ENCODE results near the gene BIN1.

Gene BIN1

DNA sequence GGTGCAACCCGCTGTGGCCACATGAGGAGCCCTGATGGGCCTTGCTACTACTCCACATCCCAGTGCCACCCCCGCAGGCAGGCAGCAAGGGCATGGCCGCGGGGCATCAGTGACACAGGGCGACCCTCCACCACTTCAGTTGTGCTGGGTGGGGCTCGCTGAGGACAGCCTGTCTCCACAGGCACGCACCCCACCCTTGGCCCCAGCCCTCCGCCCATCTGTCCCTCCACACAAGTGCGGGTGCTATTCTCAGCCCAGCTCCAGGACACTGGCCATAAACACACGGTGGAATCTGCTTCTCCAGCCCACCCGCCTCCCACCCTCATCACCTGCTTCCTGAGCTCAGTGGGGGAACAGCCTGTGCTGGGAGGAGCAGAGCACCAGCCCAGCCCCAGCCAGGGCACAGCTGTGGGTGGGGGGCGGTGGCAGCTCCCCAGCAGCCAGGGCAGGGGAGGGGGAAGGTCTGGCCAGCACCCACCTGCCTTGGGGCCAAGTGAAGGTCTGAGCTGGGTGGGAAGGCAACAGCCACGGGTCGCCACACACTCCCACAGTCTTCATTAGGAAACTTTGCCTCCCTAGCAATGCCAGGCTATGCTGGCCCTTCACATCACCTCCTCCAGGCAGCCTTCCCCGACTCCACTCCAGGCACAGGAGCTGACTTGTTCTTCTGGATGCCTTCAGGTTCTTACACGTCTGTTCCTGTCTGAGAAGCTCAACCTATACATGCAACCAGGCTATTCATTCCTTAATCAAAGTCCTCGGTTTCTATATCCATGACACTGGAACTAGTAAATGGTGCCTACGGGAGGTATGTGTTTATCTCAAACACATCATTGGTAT, 16.5 kb downstream of the BIN1 start:
- TF ChIP-seq, protein P1, sequence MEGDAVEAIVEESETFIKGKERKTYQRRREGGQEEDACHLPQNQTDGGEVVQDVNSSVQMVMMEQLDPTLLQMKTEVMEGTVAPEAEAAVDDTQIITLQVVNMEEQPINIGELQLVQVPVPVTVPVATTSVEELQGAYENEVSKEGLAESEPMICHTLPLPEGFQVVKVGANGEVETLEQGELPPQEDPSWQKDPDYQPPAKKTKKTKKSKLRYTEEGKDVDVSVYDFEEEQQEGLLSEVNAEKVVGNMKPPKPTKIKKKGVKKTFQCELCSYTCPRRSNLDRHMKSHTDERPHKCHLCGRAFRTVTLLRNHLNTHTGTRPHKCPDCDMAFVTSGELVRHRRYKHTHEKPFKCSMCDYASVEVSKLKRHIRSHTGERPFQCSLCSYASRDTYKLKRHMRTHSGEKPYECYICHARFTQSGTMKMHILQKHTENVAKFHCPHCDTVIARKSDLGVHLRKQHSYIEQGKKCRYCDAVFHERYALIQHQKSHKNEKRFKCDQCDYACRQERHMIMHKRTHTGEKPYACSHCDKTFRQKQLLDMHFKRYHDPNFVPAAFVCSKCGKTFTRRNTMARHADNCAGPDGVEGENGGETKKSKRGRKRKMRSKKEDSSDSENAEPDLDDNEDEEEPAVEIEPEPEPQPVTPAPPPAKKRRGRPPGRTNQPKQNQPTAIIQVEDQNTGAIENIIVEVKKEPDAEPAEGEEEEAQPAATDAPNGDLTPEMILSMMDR (conservative IDR thresholded peaks at IDR 0.05; ENCODE audit: low read depth, low read length) = no peak
- H3K4me3 ChIP-seq (ENCODE audit: low read depth, low read length) = no peak overlapping the region
- no peak for DNase-seq (ENCODE audit: low read depth)

DNA sequence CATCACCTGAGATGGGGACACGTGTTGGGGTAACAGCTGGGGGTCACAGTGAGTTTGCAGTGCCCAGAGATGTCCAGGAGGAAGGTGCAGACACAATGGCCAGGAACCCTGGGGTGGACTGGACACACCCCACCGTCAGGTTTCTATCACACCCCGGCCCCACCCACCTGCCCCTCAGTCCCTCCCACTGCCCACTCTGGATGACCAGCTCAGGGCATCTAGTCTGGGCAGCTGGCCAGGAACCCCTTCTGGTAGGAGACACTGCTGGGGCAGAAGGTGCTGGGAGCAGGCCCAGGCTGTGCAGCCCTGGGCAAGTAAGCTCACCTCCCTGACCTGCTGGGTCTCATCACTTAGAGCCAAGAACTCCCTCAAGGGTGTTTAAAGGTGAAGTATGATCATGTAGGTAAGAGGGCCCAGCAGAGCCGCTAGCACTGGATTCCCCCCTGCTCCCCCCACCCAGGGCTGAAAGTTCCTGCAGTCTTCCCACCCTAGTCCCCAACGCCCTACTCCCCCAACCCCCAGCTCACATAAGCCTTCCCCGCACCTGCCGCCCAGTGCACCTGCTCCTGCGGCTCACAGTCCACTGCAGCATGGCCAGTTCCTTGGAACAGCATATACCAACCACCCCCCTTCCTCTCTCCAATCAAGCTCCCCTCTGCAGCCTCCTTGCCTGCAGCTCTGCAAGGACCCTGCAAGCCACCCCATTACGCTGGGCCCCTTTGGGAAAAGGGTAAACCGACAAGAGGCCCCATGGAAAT, 17.3 kb downstream of the BIN1 start:
- TF ChIP-seq, protein P1 (conservative IDR thresholded peaks at IDR 0.05; ENCODE audit: low read depth, low read length) = no peak
- no peak for DNase-seq (ENCODE audit: low read depth)
- no peak overlapping the region for H3K4me3 ChIP-seq (ENCODE audit: low read depth, low read length)

GRCh38 chr2:127088706-127089105, 18.2 kb downstream of the BIN1 start:
- no peak for DNase-seq (ENCODE audit: low read depth)
- TF ChIP-seq, protein P1 (conservative IDR thresholded peaks at IDR 0.05; ENCODE audit: low read depth, low read length) = no peak
- H3K4me3 ChIP-seq (ENCODE audit: low read depth, low read length) = no peak overlapping the region

DNA sequence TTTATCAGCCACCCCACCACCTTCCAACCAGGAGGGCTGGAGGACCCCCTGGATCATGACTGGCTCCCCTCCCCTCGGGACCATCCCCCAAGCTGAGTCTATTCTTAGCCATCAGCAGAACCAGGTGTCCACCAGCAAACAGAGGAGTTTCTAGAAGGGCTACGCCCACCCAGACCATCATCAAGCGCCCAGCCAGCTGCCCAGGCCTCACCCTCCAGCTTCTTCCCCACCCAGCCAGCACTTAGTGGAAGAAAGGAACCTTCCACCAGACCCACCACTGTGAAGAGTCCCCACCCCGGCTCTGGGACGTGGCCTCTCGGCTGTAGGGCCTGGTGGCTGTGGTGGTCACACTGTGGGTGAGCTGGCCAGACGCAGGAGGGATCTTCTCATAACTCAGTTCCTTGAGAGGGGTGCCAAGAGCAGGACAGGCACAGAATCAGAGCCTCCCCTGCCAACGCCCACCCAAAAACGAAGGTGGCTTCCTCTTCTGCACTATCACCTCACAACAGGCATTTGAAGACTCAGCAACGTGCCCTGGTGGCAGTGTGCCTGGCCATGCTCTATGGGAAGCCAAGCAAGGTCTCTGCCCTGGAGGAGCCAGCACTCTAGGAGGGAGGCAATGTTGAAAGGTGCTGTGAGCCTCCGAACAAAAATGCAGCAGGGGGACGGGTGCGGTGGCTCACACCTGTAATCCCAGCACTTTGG, 19.0 kb downstream of the BIN1 start:
- no peak for DNase-seq (ENCODE audit: low read depth)
- H3K4me3 ChIP-seq (ENCODE audit: low read depth, low read length) = no peak overlapping the region
- TF ChIP-seq, protein P1 (conservative IDR thresholded peaks at IDR 0.05; ENCODE audit: low read depth, low read length) = no peak

- peak overlapping the region; percentile 39 for H3K4me3 ChIP-seq (ENCODE audit: low read depth, low read length)
- peak; percentile 94 for DNase-seq (ENCODE audit: low read depth)
- TF ChIP-seq, protein P1 (conservative IDR thresholded peaks at IDR 0.05; ENCODE audit: low read depth, low read length) = no peak
Measured at GRCh38 chr2:127086990-127087790, 19.8 kb downstream of the BIN1 start.

GRCh38 chr2:127085317-127085681, 21.7 kb downstream of the BIN1 start:
- TF ChIP-seq, protein P1 (conservative IDR thresholded peaks at IDR 0.05; ENCODE audit: low read depth, low read length) = no peak
- H3K4me3 ChIP-seq (ENCODE audit: low read depth, low read length) = no peak overlapping the region
- no peak for DNase-seq (ENCODE audit: low read depth)
